ENCODE measurements around the gene CCDC112. TPM values are rescaled to one million over a fixed set of nuclear protein-coding genes. Genes with fewer than 3 reads are reported as not detected.

Gene CCDC112, protein sequence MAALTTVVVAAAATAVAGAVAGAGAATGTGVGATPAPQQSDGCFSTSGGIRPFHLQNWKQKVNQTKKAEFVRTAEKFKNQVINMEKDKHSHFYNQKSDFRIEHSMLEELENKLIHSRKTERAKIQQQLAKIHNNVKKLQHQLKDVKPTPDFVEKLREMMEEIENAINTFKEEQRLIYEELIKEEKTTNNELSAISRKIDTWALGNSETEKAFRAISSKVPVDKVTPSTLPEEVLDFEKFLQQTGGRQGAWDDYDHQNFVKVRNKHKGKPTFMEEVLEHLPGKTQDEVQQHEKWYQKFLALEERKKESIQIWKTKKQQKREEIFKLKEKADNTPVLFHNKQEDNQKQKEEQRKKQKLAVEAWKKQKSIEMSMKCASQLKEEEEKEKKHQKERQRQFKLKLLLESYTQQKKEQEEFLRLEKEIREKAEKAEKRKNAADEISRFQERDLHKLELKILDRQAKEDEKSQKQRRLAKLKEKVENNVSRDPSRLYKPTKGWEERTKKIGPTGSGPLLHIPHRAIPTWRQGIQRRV
- total RNA-seq, result 6.5 and 8.7 TPM in 2 replicates

GRCh38 chr5:115296124-115297022 is at the start of gene CCDC112:
TSS of gene CCDC112 (minus strand) at chr5:115296654. CDS start at chr5:115296543, 111 bp downstream.

GRCh38 chr5:115262321-115263077 is 34.0 kb downstream of the CCDC112 start, which contains the start of gene PGGT1B:
TSS of gene PGGT1B (minus strand) at chr5:115262877. CDS start at chr5:115262851, 26 bp downstream.

Other genes starting within 250 kb of the CCDC112 start
- 0.67 and 1.5 TPM in 2 replicates for gene TRIM36, start 126.7 kb downstream of the CCDC112 start, total RNA-seq
- gene PGGT1B, start 33.8 kb downstream of the CCDC112 start, total RNA-seq, result 3.2 and 7.4 TPM in 2 replicates
- gene FEM1C, start 248.1 kb upstream of the CCDC112 start, total RNA-seq, result 10.1 and 10.4 TPM in 2 replicates